Body of pancreas (tissue), 4 donors: Measurements from ENCODE around the gene NTN3.

Source experiments
- CTCF ChIP-seq, 7 experiments: fragments of 450-650 bp in 4 of 7; fragments of 200-600 bp in 3 of 7; sonication (generic) in 3 of 7; IDR thresholded peaks; one replicate each; pipeline ENCODE4 v1.5.1; 2016 to 2019; ENCODE audit warnings: antibody characterized with exemption in 7 of 7
- POLR2A ChIP-seq, 3 donors: fragments of 450-650 bp; IDR thresholded peaks; one replicate each; pipeline ENCODE4 v1.6.1; 2016; ENCODE audit warnings: antibody characterized with exemption in 3 of 3, mild to moderate bottlenecking in 2 of 3

GRCh38 chr16:2512735-2513404 is 41.8 kb downstream of the NTN3 start:
- TF ChIP-seq POLR2A (IDR thresholded peaks at IDR 0.05) (no peak), CTCF (IDR thresholded peaks at IDR 0.05) (peak in 2 of 7 experiments; percentile 8)
